Neural cell (in vitro differentiated cells): ENCODE data around the gene NSF.
"Not testable (repeated sequence)": the region's sequence is repeated elsewhere in the genome, so short reads cannot be mapped to it uniquely, and the experiment has no call there.

Experiments
- POLR2AphosphoS5 ChIP-seq: IDR thresholded peaks from 2 replicates; pipeline ENCODE4 v1.6.1; 2012
- TF ChIP-seq, protein P1 (sequence below): IDR thresholded peaks from 2 replicates; pipeline ENCODE4 v1.6.1; 2012; ENCODE audit warnings: borderline replicate concordance
- TF ChIP-seq, protein P2 (sequence below): fragments of 450-650 bp; IDR thresholded peaks from 2 replicates; pipeline ENCODE4 v1.5.1; 2014; ENCODE audit warnings: antibody characterized with exemption, mild to moderate bottlenecking, moderate library complexity; ENCODE audit not compliant: poor library complexity, severe bottlenecking

DNA sequence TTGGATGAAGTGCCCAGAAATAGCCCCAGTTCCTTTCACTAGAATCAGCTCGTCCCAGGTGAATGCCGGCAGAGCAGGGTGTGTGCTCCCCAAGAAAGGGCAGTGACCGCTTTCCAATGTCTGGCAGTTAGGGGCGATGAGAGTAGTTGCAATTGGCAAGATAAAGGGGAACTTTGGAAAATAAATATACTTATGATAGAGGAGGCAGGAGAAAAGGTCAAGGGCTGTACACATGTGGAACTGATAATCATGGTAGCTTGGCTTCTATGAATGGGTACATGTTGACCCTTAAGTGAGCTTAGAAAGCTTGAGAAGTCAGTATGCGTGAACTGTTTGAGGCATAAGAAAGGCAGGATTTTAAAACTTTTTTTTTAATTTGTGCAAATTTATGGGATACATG, 75.5 kb downstream of the NSF start:
- TF ChIP-seq, protein P1, sequence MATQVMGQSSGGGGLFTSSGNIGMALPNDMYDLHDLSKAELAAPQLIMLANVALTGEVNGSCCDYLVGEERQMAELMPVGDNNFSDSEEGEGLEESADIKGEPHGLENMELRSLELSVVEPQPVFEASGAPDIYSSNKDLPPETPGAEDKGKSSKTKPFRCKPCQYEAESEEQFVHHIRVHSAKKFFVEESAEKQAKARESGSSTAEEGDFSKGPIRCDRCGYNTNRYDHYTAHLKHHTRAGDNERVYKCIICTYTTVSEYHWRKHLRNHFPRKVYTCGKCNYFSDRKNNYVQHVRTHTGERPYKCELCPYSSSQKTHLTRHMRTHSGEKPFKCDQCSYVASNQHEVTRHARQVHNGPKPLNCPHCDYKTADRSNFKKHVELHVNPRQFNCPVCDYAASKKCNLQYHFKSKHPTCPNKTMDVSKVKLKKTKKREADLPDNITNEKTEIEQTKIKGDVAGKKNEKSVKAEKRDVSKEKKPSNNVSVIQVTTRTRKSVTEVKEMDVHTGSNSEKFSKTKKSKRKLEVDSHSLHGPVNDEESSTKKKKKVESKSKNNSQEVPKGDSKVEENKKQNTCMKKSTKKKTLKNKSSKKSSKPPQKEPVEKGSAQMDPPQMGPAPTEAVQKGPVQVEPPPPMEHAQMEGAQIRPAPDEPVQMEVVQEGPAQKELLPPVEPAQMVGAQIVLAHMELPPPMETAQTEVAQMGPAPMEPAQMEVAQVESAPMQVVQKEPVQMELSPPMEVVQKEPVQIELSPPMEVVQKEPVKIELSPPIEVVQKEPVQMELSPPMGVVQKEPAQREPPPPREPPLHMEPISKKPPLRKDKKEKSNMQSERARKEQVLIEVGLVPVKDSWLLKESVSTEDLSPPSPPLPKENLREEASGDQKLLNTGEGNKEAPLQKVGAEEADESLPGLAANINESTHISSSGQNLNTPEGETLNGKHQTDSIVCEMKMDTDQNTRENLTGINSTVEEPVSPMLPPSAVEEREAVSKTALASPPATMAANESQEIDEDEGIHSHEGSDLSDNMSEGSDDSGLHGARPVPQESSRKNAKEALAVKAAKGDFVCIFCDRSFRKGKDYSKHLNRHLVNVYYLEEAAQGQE, result not testable (repeated sequence)
- TF ChIP-seq, protein P2, sequence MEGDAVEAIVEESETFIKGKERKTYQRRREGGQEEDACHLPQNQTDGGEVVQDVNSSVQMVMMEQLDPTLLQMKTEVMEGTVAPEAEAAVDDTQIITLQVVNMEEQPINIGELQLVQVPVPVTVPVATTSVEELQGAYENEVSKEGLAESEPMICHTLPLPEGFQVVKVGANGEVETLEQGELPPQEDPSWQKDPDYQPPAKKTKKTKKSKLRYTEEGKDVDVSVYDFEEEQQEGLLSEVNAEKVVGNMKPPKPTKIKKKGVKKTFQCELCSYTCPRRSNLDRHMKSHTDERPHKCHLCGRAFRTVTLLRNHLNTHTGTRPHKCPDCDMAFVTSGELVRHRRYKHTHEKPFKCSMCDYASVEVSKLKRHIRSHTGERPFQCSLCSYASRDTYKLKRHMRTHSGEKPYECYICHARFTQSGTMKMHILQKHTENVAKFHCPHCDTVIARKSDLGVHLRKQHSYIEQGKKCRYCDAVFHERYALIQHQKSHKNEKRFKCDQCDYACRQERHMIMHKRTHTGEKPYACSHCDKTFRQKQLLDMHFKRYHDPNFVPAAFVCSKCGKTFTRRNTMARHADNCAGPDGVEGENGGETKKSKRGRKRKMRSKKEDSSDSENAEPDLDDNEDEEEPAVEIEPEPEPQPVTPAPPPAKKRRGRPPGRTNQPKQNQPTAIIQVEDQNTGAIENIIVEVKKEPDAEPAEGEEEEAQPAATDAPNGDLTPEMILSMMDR, result not testable (repeated sequence)
- TF ChIP-seq POLR2AphosphoS5, result not testable (repeated sequence)
